Measurements from ENCODE around the gene LURAP1L. TPM values are rescaled to one million over a fixed set of nuclear protein-coding genes. Genes with fewer than 3 reads are reported as not detected.

LURAP1L gene
- total RNA-seq, 1 experiment from 2014 or later, result 0.13 TPM

DNA sequence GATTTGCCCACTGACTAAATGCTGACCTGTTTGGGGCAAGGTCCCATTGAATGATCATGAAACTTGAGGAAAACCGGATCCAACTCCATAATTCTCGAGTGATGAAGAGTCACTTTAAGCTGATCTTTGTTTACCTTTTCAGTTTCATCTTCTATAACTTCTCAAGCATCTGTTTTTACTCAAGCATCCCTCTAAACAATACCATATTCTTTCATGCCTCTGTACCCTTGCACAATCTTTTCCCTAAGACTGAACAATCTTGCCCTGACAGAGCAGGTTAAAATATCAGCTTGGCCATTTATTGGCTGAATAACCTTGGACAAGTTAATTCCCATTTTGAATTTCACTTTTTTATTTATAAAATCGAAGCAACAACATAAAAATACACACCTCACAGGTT lies 41.8 kb upstream of the LURAP1L start:
- no peak overlapping the region for H2BK12ac ChIP-seq (ENCODE audit: insufficient read length, low read depth, low read length)
- whole genome bisulfite sequencing (ENCODE audit: extremely low coverage, insufficient read length, low lambda C conversion rate), result no CpG with 5 or more reads among the region's 3 CpGs
- H2BK15ac ChIP-seq (ENCODE audit: low read depth, low read length), result no peak overlapping the region
- no peaks in the 10 kb centered on the region for H4K20me1 ChIP-seq (ENCODE audit: control insufficient read depth, insufficient read depth, insufficient read length)
- no peak for DNase-seq
- H3K4me1 Mint-ChIP-seq, result no peaks in the 10 kb centered on the region; a peak in 1 of 4 replicates
- no peak overlapping the region for H4K5ac ChIP-seq (ENCODE audit: insufficient read length, low read depth, low read length)
- H3K27me3 Mint-ChIP-seq (ENCODE audit: low read depth), result no peaks in the 10 kb centered on the region
- no peak overlapping the region for H3K18ac ChIP-seq (ENCODE audit: insufficient read length, low read depth, low read length)
- no peak overlapping the region for H2BK120ac ChIP-seq (ENCODE audit: low read depth, low read length, poor library complexity, severe bottlenecking)
- H3K56ac ChIP-seq (ENCODE audit: insufficient read length, low read depth, low read length), result no peak overlapping the region
- H3K23me2 ChIP-seq (ENCODE audit: insufficient read length, low read depth, low read length, poor library complexity, severe bottlenecking), result no peaks in the 10 kb centered on the region
- no peak overlapping the region for H2BK5ac ChIP-seq (ENCODE audit: insufficient read length, low read length)
- H2AK5ac ChIP-seq (ENCODE audit: insufficient read length, low read length), result no peak overlapping the region
- H3K23ac ChIP-seq (ENCODE audit: insufficient read length, low read depth, low read length), result no peak overlapping the region
- H3K14ac ChIP-seq (ENCODE audit: insufficient read depth, low read length), result no peak overlapping the region
- TF ChIP-seq, protein P1, sequence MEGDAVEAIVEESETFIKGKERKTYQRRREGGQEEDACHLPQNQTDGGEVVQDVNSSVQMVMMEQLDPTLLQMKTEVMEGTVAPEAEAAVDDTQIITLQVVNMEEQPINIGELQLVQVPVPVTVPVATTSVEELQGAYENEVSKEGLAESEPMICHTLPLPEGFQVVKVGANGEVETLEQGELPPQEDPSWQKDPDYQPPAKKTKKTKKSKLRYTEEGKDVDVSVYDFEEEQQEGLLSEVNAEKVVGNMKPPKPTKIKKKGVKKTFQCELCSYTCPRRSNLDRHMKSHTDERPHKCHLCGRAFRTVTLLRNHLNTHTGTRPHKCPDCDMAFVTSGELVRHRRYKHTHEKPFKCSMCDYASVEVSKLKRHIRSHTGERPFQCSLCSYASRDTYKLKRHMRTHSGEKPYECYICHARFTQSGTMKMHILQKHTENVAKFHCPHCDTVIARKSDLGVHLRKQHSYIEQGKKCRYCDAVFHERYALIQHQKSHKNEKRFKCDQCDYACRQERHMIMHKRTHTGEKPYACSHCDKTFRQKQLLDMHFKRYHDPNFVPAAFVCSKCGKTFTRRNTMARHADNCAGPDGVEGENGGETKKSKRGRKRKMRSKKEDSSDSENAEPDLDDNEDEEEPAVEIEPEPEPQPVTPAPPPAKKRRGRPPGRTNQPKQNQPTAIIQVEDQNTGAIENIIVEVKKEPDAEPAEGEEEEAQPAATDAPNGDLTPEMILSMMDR (conservative IDR thresholded peaks at IDR 0.05), result no peak
- H3K4me1 ChIP-seq (ENCODE audit: insufficient read depth, low read length), result no peaks in the 10 kb centered on the region
- H3K27me3 ChIP-seq (ENCODE audit: insufficient read depth, low read length), result no peaks in the 10 kb centered on the region
- no peaks in the 10 kb centered on the region for H3K9me3 ChIP-seq (ENCODE audit: control insufficient read depth, low read depth, low read length)
- no peak overlapping the region for H3K4me3 Mint-ChIP-seq
- H3K4ac ChIP-seq (ENCODE audit: low read depth, low read length), result no peak overlapping the region
- H3K79me1 ChIP-seq (ENCODE audit: insufficient read depth, low read depth, low read length, poor library complexity, severe bottlenecking), result no peaks in the 10 kb centered on the region
- no peak overlapping the region for H3K9ac ChIP-seq (ENCODE audit: extremely low read depth, insufficient read length, low read length)
- H4K91ac ChIP-seq (ENCODE audit: insufficient read length, low read depth, low read length), result no peak overlapping the region
- no peak overlapping the region for H3K27ac ChIP-seq (ENCODE audit: insufficient read length, low read depth, low read length)
- H3K27ac Mint-ChIP-seq, result no peak overlapping the region
- H4K8ac ChIP-seq (replicated peaks; ENCODE audit: insufficient read length, low read depth, low read length), result no peak overlapping the region
- peaks cover 0 to 10% (median 2%) of the 10 kb centered on the region in 3 experiments; a peak in 3 of 7 replicates for H3K36me3 Mint-ChIP-seq (ENCODE audit: insufficient read depth in 1 of 3, low read depth in 3 of 3)
- H2AFZ ChIP-seq (ENCODE audit: low read length), result no peak overlapping the region
- no peak overlapping the region for H3T11ph ChIP-seq (ENCODE audit: low read length)
- H3K9me3 Mint-ChIP-seq, result peaks cover 2 to 9% of the 10 kb centered on the region in 2 experiments; a peak in 3 of 5 replicates
- no peak overlapping the region for H3K4me2 ChIP-seq (ENCODE audit: insufficient read depth, insufficient read length, low read length)
- no peak overlapping the region for H2BK20ac ChIP-seq (ENCODE audit: low read depth, low read length, poor library complexity, severe bottlenecking)
- no peaks in the 10 kb centered on the region for H3K79me2 ChIP-seq (ENCODE audit: insufficient read depth, low read length)

All from H9 (cell line).